ENCODE measurements around the gene SPIRE2.

SPIRE2 gene

GRCh38 chr16:89907055-89907814 is 79.0 kb downstream of the SPIRE2 start:
- DNase-seq (ENCODE audit: low read depth), result no peak
- TF ChIP-seq CTCF (IDR thresholded peaks at IDR 0.05; ENCODE audit: low read depth, low read length, missing control alignments), result no peak
- H3K4me3 ChIP-seq (ENCODE audit: low read depth, low read length), result no peak overlapping the region

- TF ChIP-seq CTCF (IDR thresholded peaks at IDR 0.05; ENCODE audit: low read depth, low read length, missing control alignments), result no peak
- no peak overlapping the region for H3K4me3 ChIP-seq (ENCODE audit: low read depth, low read length)
- DNase-seq (ENCODE audit: low read depth), result no peak
These were observed 80.0 kb downstream of the SPIRE2 start for GRCh38 chr16:89908236-89908635.

- peak; percentile 91 for TF ChIP-seq CTCF (IDR thresholded peaks at IDR 0.05; ENCODE audit: low read depth, low read length, missing control alignments)
- no peak for DNase-seq (ENCODE audit: low read depth)
- no peak overlapping the region for H3K4me3 ChIP-seq (ENCODE audit: low read depth, low read length)
These were observed 81.8 kb downstream of the SPIRE2 start for GRCh38 chr16:89909777-89910716.

GRCh38 chr16:89910717-89911354 is 82.6 kb downstream of the SPIRE2 start:
- no peak for DNase-seq (ENCODE audit: low read depth)
- TF ChIP-seq CTCF (IDR thresholded peaks at IDR 0.05; ENCODE audit: low read depth, low read length, missing control alignments), result no peak
- no peak overlapping the region for H3K4me3 ChIP-seq (ENCODE audit: low read depth, low read length)

GRCh38 chr16:89911375-89911774 is 83.1 kb downstream of the SPIRE2 start:
- TF ChIP-seq CTCF (IDR thresholded peaks at IDR 0.05; ENCODE audit: low read depth, low read length, missing control alignments), result no peak
- H3K4me3 ChIP-seq (ENCODE audit: low read depth, low read length), result no peak overlapping the region
- no peak for DNase-seq (ENCODE audit: low read depth)

- DNase-seq (ENCODE audit: low read depth), result no peak
- no peak overlapping the region for H3K4me3 ChIP-seq (ENCODE audit: low read depth, low read length)
- no peak for TF ChIP-seq CTCF (IDR thresholded peaks at IDR 0.05; ENCODE audit: low read depth, low read length, missing control alignments)
These were observed 83.9 kb downstream of the SPIRE2 start for GRCh38 chr16:89912143-89912542.
